GM23248 (cell line): ENCODE results near the gene TOE1. TPM values are rescaled to one million over a fixed set of nuclear protein-coding genes. Genes with fewer than 3 reads are reported as not detected.
A peak's percentile ranks its signal among the peaks of the same experiment; 100 is the strongest.
"Not testable (repeated sequence)": the region's sequence is repeated elsewhere in the genome, so short reads cannot be mapped to it uniquely, and the experiment has no call there.

Experiments
- DNase-seq: peaks from one replicate; pipeline ENCODE4 v3.0.0-alpha.2; 2015
- H2AFZ ChIP-seq: fragments of 200-600 bp; sonication (generic); 2 replicates; pipeline ENCODE4 v1.6.1; 2016; ENCODE audit warnings: antibody characterized with exemption
- H3F3A ChIP-seq: fragments of 200-600 bp; sonication (generic); 2 replicates; pipeline ENCODE4 v1.6.1; 2016; ENCODE audit warnings: mild to moderate bottlenecking, antibody characterized with exemption, mixed run types; ENCODE audit not compliant: insufficient read depth
- H3K27ac ChIP-seq: fragments of 200-600 bp; sonication (generic); 2 replicates; pipeline ENCODE4 v1.5.1; 2016; ENCODE audit warnings: mild to moderate bottlenecking
- H3K27me3 ChIP-seq: fragments of 200-600 bp; sonication (generic); replicated peaks from 2 replicates; pipeline ENCODE4 v1.6.1; 2016; ENCODE audit warnings: mild to moderate bottlenecking; ENCODE audit not compliant: insufficient read depth
- H3K36me3 ChIP-seq: fragments of 200-600 bp; sonication (generic); 2 replicates; pipeline ENCODE4 v1.6.1; 2016; ENCODE audit warnings: low read depth, mild to moderate bottlenecking
- H3K4me1 ChIP-seq: fragments of 200-600 bp; sonication (generic); 2 replicates; pipeline ENCODE4 v1.6.1; 2016; ENCODE audit warnings: mild to moderate bottlenecking; ENCODE audit not compliant: insufficient read depth
- H3K4me2 ChIP-seq: fragments of 200-600 bp; sonication (generic); one replicate; pipeline ENCODE4 v1.6.1; 2016; ENCODE audit warnings: mild to moderate bottlenecking; ENCODE audit not compliant: unreplicated experiment
- H3K4me3 ChIP-seq: fragments of 200-600 bp; sonication (generic); 2 replicates; pipeline ENCODE4 v1.5.1; 2016; ENCODE audit warnings: mild to moderate bottlenecking
- H3K79me2 ChIP-seq: fragments of 200-600 bp; sonication (generic); 2 replicates; pipeline ENCODE4 v1.6.1; 2016; ENCODE audit warnings: mild to moderate bottlenecking; ENCODE audit not compliant: insufficient read depth
- H3K9ac ChIP-seq: fragments of 200-600 bp; sonication (generic); 2 replicates; pipeline ENCODE4 v1.6.1; 2016; ENCODE audit warnings: mild to moderate bottlenecking
- H3K9me2 ChIP-seq: fragments of 200-600 bp; sonication (generic); 2 replicates; pipeline ENCODE4 v1.6.1; 2016; ENCODE audit warnings: mixed run types, mild to moderate bottlenecking, moderate library complexity; ENCODE audit not compliant: insufficient read depth
- H3K9me3 ChIP-seq: fragments of 200-600 bp; sonication (generic); one replicate; pipeline ENCODE4 v1.6.1; 2017; ENCODE audit warnings: low read depth
- H4K20me1 ChIP-seq: fragments of 200-600 bp; sonication (generic); 2 replicates; pipeline ENCODE4 v1.6.0; 2016; ENCODE audit not compliant: insufficient read depth
- EZH2 ChIP-seq: fragments of 200-600 bp; sonication (generic); IDR thresholded peaks from 2 replicates; pipeline ENCODE4 v1.6.1; 2018; ENCODE audit warnings: antibody characterized with exemption, mild to moderate bottlenecking; ENCODE audit not compliant: insufficient read depth, poor library complexity, severe bottlenecking
- EZH2phosphoT487 ChIP-seq: fragments of 200-600 bp; sonication (generic); IDR thresholded peaks from 2 replicates; pipeline ENCODE4 v1.6.1; 2018; ENCODE audit warnings: antibody characterized with exemption, moderate library complexity, mild to moderate bottlenecking, low read depth; ENCODE audit not compliant: insufficient read depth
- WGBS, 2 experiments: methylation state at CpG; one replicate each; pipeline ENCODE4 v1.1.6; 2015 to 2017; ENCODE audit warnings: low lambda C conversion rate in 2 of 2, low coverage in 1 of 2; ENCODE audit errors: missing lambda C conversion rate in 2 of 2; 5-methylcytosine and 5-hydroxymethylcytosine counted together
- in situ Hi-C: fragments of 300-500 bp; cut with MboI; formaldehyde crosslinking; loops from 2 replicates; pipeline ENCODE4 v1.15.0; 2020
- polyA plus RNA-seq: library from polyadenylated mRNA; unstranded; fragments of >200 nt; fragmentation: Nextera tagmentation; extraction: Ambion mirVana; gene quantifications from 2 replicates; pipeline ENCODE4 v1.2.1, GENCODE V29; 2016
- total RNA-seq: library from RNA; depleted of rRNA; stranded (reverse); fragments of >200 nt; shearing (Covaris generic); gene quantifications from 2 replicates; pipeline ENCODE4 v1.2.3, GENCODE V29; 2014; rRNA removed

The TOE1 gene
- total RNA-seq = 10.4 and 15.3 TPM in 2 replicates
- polyA plus RNA-seq = 8.2 and 8.4 TPM in 2 replicates

GRCh38 chr1:45339789-45340558 lies at the start of gene TOE1, which contains the start of gene MUTYH:
Gene TOE1, plus strand, starts transcription at chr1:45340170. Its CDS starts 83 bp downstream, at chr1:45340253.
Gene MUTYH, minus strand, starts transcription at chr1:45340440. Its CDS starts 5,935 bp downstream, at chr1:45334505.
- peak; percentile 98 for DNase-seq
- Histone ChIP-seq H3K27me3 (no peaks in the 10 kb centered on the region), H2AFZ (peak within 1 kb of the TSS; percentile 80), H3K4me2 (peak within 1 kb of the TSS; percentile 80), H3K9me3 (no peaks in the 10 kb centered on the region), H3K36me3 (peaks cover 20% of the 10 kb centered on the region; the same call in 1 of the 2 replicates), H3K4me1 (peaks cover 16% of the 10 kb centered on the region), H3K79me2 (peaks cover 54% of the 10 kb centered on the region), H3K9me2 (no peaks in the 10 kb centered on the region), H3K4me3 (peak within 1 kb of the TSS; percentile 81), H3F3A (peaks cover 18% of the 10 kb centered on the region), H3K27ac (peak within 1 kb of the TSS; percentile 91), H3K9ac (peak within 1 kb of the TSS; percentile 89), H4K20me1 (no peaks in the 10 kb centered on the region)
- 2% methylated on average over 47 to 70 of the region's 70 CpGs for whole genome bisulfite sequencing, 2 experiments
- TF ChIP-seq EZH2phosphoT487 (no peak), EZH2 (no peak)
- in situ Hi-C loops = no loop called here

DNA sequence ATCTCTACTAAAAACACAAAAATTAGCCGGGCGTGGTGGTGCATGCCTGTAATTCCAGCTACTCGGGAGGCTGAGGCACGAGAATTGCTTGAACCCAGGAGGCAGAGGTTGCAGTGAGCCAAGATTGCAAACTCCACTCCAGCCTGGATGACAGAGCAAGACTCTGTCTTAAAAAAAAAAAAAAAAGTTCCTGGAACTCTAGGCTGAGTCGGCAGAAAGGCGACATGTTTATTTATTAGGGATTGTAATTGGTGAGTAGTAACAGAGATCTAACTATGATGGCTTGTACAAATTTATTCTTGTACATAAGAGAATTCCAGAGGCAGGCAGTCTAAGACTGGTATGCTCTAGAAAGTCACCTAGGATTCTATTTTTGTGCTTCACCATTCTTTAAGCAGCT lies 49.0 kb upstream of the TOE1 start:
- in situ Hi-C loops, H3K27ac ChIP-seq, H3K4me1 ChIP-seq, H3K9ac ChIP-seq, H3K9me3 ChIP-seq, H3F3A ChIP-seq, DNase-seq, H3K4me2 ChIP-seq, H3K4me3 ChIP-seq, H2AFZ ChIP-seq, H3K36me3 ChIP-seq, H4K20me1 ChIP-seq, H3K9me2 ChIP-seq, H3K79me2 ChIP-seq, H3K27me3 ChIP-seq: not testable (repeated sequence)
- 71 to 74% methylated on average over 6 of the region's 6 CpGs for whole genome bisulfite sequencing, 2 experiments

GRCh38 chr1:45291716-45292115 lies 48.3 kb upstream of the TOE1 start:
- no peaks in the 10 kb centered on the region for H3K79me2 ChIP-seq
- TF ChIP-seq EZH2phosphoT487 (no peak), EZH2 (no peak)
- no peak overlapping the region for H2AFZ ChIP-seq
- no peaks in the 10 kb centered on the region for H3K9me2 ChIP-seq
- 68 to 71% methylated on average over 2 of the region's 2 CpGs for WGBS, 2 experiments
- H3K4me1 ChIP-seq = no peaks in the 10 kb centered on the region
- H3K9me3 ChIP-seq = no peaks in the 10 kb centered on the region
- no peak overlapping the region for H3K9ac ChIP-seq
- H4K20me1 ChIP-seq = no peaks in the 10 kb centered on the region
- no peaks in the 10 kb centered on the region for H3F3A ChIP-seq
- H3K27me3 ChIP-seq = no peaks in the 10 kb centered on the region
- no peak overlapping the region for H3K27ac ChIP-seq
- H3K36me3 ChIP-seq = no peaks in the 10 kb centered on the region
- no peak overlapping the region for H3K4me2 ChIP-seq
- no peak for DNase-seq
- no peak overlapping the region for H3K4me3 ChIP-seq
- in situ Hi-C loops = no loop called here

GRCh38 chr1:45297666-45298356 lies 42.2 kb upstream of the TOE1 start:
- no peak for DNase-seq
- no peaks in the 10 kb centered on the region for H3K36me3 ChIP-seq
- H3K4me1 ChIP-seq = no peaks in the 10 kb centered on the region
- H3K79me2 ChIP-seq = no peaks in the 10 kb centered on the region
- no peaks in the 10 kb centered on the region for H3K9me3 ChIP-seq
- TF ChIP-seq EZH2phosphoT487 = no peak
- TF ChIP-seq EZH2 = no peak
- H3K27me3 ChIP-seq = no peaks in the 10 kb centered on the region
- WGBS, 2 experiments = 66 to 70% methylated on average over 8 of the region's 8 CpGs
- H3F3A ChIP-seq = peaks cover 7% of the 10 kb centered on the region; the same call in 1 of the 2 replicates
- no peak overlapping the region for H2AFZ ChIP-seq
- H3K9me2 ChIP-seq = no peaks in the 10 kb centered on the region
- no peak overlapping the region for H3K9ac ChIP-seq
- H4K20me1 ChIP-seq = no peaks in the 10 kb centered on the region
- in situ Hi-C loops = loop anchor here (5.0 kb wide), 1 partner anchor 281 kb away; no protein-coding TSS in a partner anchor
- no peak overlapping the region for H3K4me2 ChIP-seq
- H3K4me3 ChIP-seq = no peak overlapping the region
- H3K27ac ChIP-seq = no peak overlapping the region
